ENCODE results near the gene FAH.

DNA sequence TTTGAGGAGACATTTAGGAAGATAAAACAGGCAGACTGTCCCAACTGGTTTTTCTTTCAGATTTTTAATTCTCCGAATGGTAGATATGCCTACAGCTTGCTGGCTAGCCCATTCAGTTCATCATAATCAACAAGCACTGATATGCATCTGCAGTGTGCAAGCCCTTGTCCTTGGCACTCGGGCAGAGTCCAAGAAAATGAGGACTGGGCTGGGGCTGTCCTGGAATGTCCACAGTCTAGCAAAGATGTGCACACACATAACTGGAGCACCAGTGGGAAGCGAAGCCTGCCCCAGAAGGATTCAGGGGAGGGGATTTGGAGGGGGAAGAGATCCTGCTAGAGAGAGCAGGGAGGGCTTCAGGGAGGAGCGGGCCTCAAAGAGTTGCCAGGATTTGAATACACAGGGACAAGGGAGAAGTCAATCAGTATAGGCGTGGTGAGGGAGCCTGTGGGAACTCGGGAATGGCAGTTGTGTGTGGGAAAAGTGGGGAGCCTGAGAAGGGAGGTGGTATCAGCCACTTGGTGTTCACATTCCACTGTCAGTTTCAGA, 8.7 kb downstream of the FAH start:
- TF ChIP-seq POLR2AphosphoS5 (IDR thresholded peaks at IDR 0.05; ENCODE audit: insufficient read depth, low read depth, low read length) = no peak
- TF ChIP-seq, protein P1, sequence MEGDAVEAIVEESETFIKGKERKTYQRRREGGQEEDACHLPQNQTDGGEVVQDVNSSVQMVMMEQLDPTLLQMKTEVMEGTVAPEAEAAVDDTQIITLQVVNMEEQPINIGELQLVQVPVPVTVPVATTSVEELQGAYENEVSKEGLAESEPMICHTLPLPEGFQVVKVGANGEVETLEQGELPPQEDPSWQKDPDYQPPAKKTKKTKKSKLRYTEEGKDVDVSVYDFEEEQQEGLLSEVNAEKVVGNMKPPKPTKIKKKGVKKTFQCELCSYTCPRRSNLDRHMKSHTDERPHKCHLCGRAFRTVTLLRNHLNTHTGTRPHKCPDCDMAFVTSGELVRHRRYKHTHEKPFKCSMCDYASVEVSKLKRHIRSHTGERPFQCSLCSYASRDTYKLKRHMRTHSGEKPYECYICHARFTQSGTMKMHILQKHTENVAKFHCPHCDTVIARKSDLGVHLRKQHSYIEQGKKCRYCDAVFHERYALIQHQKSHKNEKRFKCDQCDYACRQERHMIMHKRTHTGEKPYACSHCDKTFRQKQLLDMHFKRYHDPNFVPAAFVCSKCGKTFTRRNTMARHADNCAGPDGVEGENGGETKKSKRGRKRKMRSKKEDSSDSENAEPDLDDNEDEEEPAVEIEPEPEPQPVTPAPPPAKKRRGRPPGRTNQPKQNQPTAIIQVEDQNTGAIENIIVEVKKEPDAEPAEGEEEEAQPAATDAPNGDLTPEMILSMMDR (IDR thresholded peaks at IDR 0.05; ENCODE audit: extremely low read depth in 1 of 2, insufficient read depth in 1 of 2, low read depth in 1 of 2, low read length in 2 of 2) = no peak
- no peak for TF ChIP-seq POLR2A (IDR thresholded peaks at IDR 0.05; ENCODE audit: low read depth, low read length)
- no peak for TF ChIP-seq EZH2 (IDR thresholded peaks at IDR 0.05; ENCODE audit: borderline replicate concordance, low read depth, low read length, severe bottlenecking)
- TF ChIP-seq, protein P2, sequence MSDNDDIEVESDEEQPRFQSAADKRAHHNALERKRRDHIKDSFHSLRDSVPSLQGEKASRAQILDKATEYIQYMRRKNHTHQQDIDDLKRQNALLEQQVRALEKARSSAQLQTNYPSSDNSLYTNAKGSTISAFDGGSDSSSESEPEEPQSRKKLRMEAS (IDR thresholded peaks at IDR 0.05; ENCODE audit: insufficient read depth, insufficient read length) = no peak
- no peak for TF ChIP-seq MYC (IDR thresholded peaks at IDR 0.05; ENCODE audit: low read depth, low read length)
- TF ChIP-seq GATA2 (IDR thresholded peaks at IDR 0.05; ENCODE audit: insufficient read depth, insufficient read length, low read depth, low read length) = no peak
- no peak for TF ChIP-seq JUN (IDR thresholded peaks at IDR 0.05; ENCODE audit: borderline replicate concordance, insufficient read depth, insufficient read length, low read depth)
- no peak for TF ChIP-seq FOS (IDR thresholded peaks at IDR 0.05; ENCODE audit: borderline replicate concordance, insufficient read depth, low read length)

Data from endothelial cell of umbilical vein (primary cell).